Measurements from ENCODE around the gene TMEM131L. TPM values are rescaled to one million over a fixed set of nuclear protein-coding genes. Genes with fewer than 3 reads are reported as not detected.
"Not testable (repeated sequence)": the region's sequence is repeated elsewhere in the genome, so short reads cannot be mapped to it uniquely, and the experiment has no call there.

The TMEM131L gene
- total RNA-seq, 2 donors from 2014 or later = 22.2 to 25.6 TPM

DNA sequence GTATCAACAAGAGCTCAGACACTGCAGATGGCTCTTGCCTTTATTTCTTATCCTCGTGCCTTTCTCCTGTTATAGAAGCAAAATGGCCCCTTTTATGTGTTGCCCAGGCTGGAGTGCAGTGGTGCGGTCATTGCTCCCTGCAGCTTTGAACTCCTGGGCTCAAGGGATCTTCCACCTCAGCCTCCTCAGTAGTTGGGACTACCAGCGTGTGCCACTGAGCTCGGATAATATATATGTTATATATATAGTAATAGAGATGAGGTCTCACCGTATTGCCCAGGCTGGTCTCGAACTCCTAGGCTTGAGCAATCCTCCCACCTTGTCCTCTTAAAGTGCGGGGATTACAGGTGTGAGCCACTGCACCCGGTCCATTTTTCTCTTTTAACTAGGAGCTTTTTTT lies 79.7 kb downstream of the TMEM131L start:
- Histone ChIP-seq H3K27me3 (replicated peaks; ENCODE audit: insufficient read depth) (no peaks in the 10 kb centered on the region), H3K4me3 (no peak overlapping the region), H3K36me3 (no peaks in the 10 kb centered on the region), H3K27ac (peak overlapping the region; percentile 46 to 62), H3K9me3 (no peaks in the 10 kb centered on the region), H3K4me1 (ENCODE audit: control insufficient read depth in 1 of 2, low read depth in 2 of 2) (peaks cover 15 to 50% of the 10 kb centered on the region in 2 donors)
- no peak for ATAC-seq (ENCODE audit: insufficient number of reproducible peaks, low FRiP score, low read depth)
- DNase-seq (ENCODE audit: low spot score) = no peak
- TF ChIP-seq, protein P1, sequence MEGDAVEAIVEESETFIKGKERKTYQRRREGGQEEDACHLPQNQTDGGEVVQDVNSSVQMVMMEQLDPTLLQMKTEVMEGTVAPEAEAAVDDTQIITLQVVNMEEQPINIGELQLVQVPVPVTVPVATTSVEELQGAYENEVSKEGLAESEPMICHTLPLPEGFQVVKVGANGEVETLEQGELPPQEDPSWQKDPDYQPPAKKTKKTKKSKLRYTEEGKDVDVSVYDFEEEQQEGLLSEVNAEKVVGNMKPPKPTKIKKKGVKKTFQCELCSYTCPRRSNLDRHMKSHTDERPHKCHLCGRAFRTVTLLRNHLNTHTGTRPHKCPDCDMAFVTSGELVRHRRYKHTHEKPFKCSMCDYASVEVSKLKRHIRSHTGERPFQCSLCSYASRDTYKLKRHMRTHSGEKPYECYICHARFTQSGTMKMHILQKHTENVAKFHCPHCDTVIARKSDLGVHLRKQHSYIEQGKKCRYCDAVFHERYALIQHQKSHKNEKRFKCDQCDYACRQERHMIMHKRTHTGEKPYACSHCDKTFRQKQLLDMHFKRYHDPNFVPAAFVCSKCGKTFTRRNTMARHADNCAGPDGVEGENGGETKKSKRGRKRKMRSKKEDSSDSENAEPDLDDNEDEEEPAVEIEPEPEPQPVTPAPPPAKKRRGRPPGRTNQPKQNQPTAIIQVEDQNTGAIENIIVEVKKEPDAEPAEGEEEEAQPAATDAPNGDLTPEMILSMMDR (IDR thresholded peaks at IDR 0.05) = no peak

DNA sequence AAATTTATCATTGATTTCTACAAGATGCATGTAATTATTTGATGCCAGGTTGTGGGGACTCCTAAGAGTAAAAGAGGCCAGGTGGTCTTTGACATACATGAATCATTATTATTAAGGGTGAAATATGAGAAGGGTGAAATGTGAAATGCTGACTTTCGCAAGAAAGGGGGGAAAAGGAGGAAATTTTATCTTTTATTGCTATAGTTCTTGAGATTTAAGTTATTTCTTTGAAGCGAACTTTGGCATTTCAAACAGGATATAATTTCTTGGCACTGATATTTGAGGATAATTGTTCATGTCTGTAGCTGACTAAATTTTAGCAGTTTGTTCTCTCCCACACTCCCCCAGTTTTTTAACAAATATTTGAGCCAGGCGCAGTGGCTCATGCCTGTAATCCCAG lies 80.1 kb downstream of the TMEM131L start:
- H3K4me3 ChIP-seq = no peak overlapping the region
- ATAC-seq (ENCODE audit: insufficient number of reproducible peaks, low FRiP score, low read depth) (no peak), DNase-seq (ENCODE audit: low spot score) (no peak)
- no peaks in the 10 kb centered on the region for H3K9me3 ChIP-seq
- no peaks in the 10 kb centered on the region for H3K27me3 ChIP-seq (replicated peaks; ENCODE audit: insufficient read depth)
- peak overlapping the region in 1 of 2 donors; percentile 12 for H3K27ac ChIP-seq
- TF ChIP-seq, protein P1 (IDR thresholded peaks at IDR 0.05) = no peak
- peaks cover 15 to 50% of the 10 kb centered on the region in 2 donors for H3K4me1 ChIP-seq (ENCODE audit: control insufficient read depth in 1 of 2, low read depth in 2 of 2)
- H3K36me3 ChIP-seq = no peaks in the 10 kb centered on the region

DNA sequence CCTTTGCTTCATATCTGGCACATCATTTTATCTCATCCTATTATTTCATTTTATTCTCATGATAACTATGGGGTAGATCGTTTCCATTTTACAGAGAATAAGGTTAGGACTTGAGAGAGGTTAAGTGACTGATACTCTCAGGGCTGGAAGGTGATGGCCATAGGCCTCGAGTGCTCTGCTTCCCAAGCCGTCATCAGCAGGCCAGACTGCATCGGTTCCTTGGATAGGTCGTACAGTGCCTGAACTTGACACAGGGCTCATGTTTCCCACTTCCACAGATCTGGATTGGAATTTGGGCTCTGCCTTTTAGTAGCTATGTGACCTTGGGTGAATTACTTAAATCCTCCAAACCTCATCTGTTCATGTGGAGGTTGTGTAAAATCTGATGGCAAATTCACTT lies 81.4 kb downstream of the TMEM131L start:
- TF ChIP-seq, protein P1 (IDR thresholded peaks at IDR 0.05) = no peak
- Histone ChIP-seq H3K9me3 (no peaks in the 10 kb centered on the region), H3K36me3 (no peaks in the 10 kb centered on the region), H3K4me1 (ENCODE audit: control insufficient read depth in 1 of 2, low read depth in 2 of 2) (peaks cover 15 to 54% of the 10 kb centered on the region in 2 donors), H3K27ac (peak overlapping the region in 1 of 2 donors; percentile 14), H3K4me3 (no peak overlapping the region), H3K27me3 (replicated peaks; ENCODE audit: insufficient read depth) (no peaks in the 10 kb centered on the region)
- ATAC-seq (ENCODE audit: insufficient number of reproducible peaks, low FRiP score, low read depth) = no peak
- DNase-seq (ENCODE audit: low spot score) = no peak

DNA sequence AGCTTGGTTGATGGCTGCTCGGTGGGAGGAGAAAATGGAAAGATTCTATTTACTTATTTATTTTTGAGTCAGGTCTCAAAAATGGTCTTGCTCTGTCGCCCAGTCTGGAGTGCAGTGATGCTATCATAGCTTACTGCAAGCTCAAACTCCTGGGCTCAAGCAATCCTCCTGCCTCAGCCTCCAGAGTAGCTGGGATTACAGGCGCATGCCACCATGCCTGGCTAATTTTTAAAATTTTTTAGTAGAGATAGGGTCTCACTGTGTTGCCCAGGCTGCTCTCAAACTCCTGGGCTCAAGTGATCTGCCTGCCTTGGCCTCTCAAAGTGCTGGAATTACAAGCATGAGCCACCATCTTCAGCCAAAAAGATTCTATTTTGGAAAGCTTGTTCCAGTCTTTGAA lies 82.7 kb downstream of the TMEM131L start:
- peak overlapping the region in 1 of 2 donors; percentile 15 for H3K27ac ChIP-seq
- not testable (repeated sequence) for DNase-seq (ENCODE audit: low spot score); H3K27me3 ChIP-seq (replicated peaks; ENCODE audit: insufficient read depth); H3K36me3 ChIP-seq; H3K4me3 ChIP-seq; H3K9me3 ChIP-seq; ATAC-seq (ENCODE audit: insufficient number of reproducible peaks, low FRiP score, low read depth)
- H3K4me1 ChIP-seq (ENCODE audit: control insufficient read depth in 1 of 2, low read depth in 2 of 2) = peaks cover 23 to 59% of the 10 kb centered on the region in 2 donors

DNA sequence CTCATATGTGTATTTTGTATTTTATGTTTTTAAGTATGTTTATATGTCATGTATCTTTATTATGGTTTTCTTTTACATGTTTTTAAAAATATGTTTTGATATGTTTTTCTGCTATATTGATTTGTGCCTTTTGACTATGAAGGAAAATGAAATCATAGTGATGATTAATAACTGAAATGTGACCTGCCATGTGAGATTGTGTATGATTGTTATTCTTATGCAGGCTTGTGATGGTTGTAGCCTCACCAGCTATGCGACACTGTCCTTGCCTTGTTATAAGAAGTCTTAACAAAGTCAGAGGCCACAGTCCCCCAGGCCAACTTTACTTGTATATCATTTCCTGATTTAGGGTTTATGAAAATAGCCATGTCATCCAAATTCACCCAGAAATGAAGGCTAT lies 83.2 kb downstream of the TMEM131L start:
- TF ChIP-seq, protein P1 (IDR thresholded peaks at IDR 0.05) = no peak
- H3K4me3 ChIP-seq = no peak overlapping the region
- H3K36me3 ChIP-seq = no peaks in the 10 kb centered on the region
- no peaks in the 10 kb centered on the region for H3K27me3 ChIP-seq (replicated peaks; ENCODE audit: insufficient read depth)
- DNase-seq (ENCODE audit: low spot score) = no peak
- H3K27ac ChIP-seq = no peak overlapping the region
- no peaks in the 10 kb centered on the region for H3K9me3 ChIP-seq
- ATAC-seq (ENCODE audit: insufficient number of reproducible peaks, low FRiP score, low read depth) = no peak
- H3K4me1 ChIP-seq (ENCODE audit: control insufficient read depth in 1 of 2, low read depth in 2 of 2) = peaks cover 26 to 59% of the 10 kb centered on the region in 2 donors

DNA sequence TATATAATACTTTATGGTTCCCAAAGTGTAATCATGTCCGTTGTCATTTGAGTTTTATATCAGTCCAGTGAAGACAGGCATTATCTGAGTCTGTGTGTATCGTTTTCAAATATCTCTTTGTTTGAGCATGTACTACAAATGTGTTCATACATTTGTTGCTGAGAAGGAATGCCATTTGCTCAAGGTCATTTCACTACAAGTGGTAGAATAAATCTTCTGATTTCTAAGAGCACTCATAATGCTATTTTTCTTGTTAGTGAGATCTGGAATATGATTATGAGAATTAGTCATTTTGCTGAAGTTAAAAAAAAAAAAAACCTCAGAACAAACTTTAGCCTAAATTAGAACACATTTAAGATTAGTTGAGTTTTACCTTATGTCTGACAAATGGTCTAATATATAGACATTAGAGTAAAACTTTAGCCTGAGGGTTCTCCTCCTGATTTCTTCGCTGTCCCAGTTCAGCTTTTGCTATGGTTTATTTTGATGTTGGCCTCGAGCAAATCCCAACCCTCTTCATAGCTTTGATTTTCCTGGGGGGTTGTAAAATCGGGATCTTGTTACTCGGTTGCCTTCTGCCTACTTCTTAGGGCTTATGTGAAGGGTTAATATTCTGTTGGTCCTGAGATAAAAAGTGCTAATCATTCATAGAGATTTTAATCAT lies 87.1 kb downstream of the TMEM131L start:
- Histone ChIP-seq H3K36me3 (no peaks in the 10 kb centered on the region), H3K4me3 (peak overlapping the region; percentile 65), H3K27me3 (replicated peaks; ENCODE audit: insufficient read depth) (no peaks in the 10 kb centered on the region), H3K27ac (peak overlapping the region; percentile 88 to 95), H3K4me1 (ENCODE audit: control insufficient read depth in 1 of 2, low read depth in 2 of 2) (peaks cover 36 to 66% of the 10 kb centered on the region in 2 donors), H3K9me3 (no peaks in the 10 kb centered on the region)
- ATAC-seq (ENCODE audit: insufficient number of reproducible peaks, low FRiP score, low read depth) (no peak), DNase-seq (ENCODE audit: low spot score) (no peak)
- TF ChIP-seq, protein P1 (IDR thresholded peaks at IDR 0.05) = no peak

Data from thoracic aorta (tissue), 2 donors.